Dermis lymphatic vessel endothelial cell (primary cell): Measurements from ENCODE around the gene SGMS1. TPM values are rescaled to one million over a fixed set of nuclear protein-coding genes. Genes with fewer than 3 reads are reported as not detected.

ENCODE experiments used
- total RNA-seq: library from RNA; depleted of rRNA; stranded (reverse); fragments of >200 nt; gene quantifications from 2 replicates; pipeline ENCODE4 v1.2.1, GENCODE V29; 2014

SGMS1 gene
- 49.7 and 76.5 TPM in 2 replicates for total RNA-seq

DNA sequence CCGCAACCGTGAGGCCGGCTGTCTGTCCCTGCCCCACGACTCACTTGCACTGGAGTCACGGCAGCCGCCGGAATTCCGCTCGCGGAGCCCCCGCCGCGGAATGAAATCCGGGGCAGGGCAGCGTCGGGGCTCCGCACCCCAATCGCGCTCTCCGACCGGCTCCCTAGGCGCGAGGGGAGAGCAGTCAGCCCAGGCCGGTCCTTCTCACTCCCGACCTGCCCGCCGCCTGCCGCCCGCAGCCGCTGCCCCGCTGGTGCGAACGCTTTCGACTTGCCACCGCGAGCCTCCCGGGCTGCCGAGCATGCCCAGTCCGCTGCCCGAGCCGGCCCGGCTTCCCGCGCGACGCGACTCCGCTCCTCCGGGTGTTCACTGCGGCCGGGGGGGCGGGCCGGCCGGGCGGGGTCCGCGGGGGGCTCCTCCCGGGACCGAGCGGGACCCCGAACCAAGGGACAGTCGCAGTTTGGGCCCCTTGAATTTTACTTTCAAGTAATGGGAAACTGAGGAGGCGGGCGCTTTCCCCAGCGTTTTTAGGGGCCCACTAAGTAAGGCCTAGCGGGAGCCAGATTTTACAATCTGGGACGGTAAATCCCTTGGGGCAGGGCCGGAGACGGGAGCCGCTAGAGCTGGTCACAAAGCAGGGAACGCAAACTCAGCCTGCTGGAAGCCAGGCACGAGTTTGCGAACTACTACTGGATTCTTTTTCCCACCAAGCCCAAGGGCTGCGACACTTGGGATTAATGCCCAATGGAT, at the start of gene SGMS1:
Gene SGMS1, minus strand, starts transcription at position 294 of the 750 bp plus-strand sequence. CDS start 279,842 bp downstream, outside the sequence.

Other genes starting within 250 kb of the SGMS1 start
- 2.2 and 2.6 TPM in 2 replicates for gene ASAH2B, start 116.0 kb upstream of the SGMS1 start, total RNA-seq